Left lung (tissue), 10 donors: ENCODE data around the gene NOS1. TPM values are rescaled to one million over a fixed set of nuclear protein-coding genes. Genes with fewer than 3 reads are reported as not detected.

ENCODE experiments used
- ATAC-seq: fragments of 200-7000 bp; cut with Tn5 transposase; one replicate; pipeline ENCODE4 v1.9.1; 2020; ENCODE audit warnings: moderate library complexity
- DNase-seq, 4 donors: peaks; one replicate each; pipeline ENCODE4 v3.0.0-alpha.2; 2013 to 2020
- H3K27ac ChIP-seq, 2 donors: fragments of 200-600 bp; sonication (generic) in 1 of 2; one replicate each; pipeline versions ENCODE4 v1.5.0 to v1.8.0; 2020 to 2021
- H3K27me3 ChIP-seq, 2 donors: fragments of 200-600 bp; sonication (generic) in 1 of 2; one replicate each; pipeline versions ENCODE4 v1.5.0 to v1.8.0; 2020 to 2021
- H3K36me3 ChIP-seq, 2 donors: fragments of 200-600 bp; sonication (generic) in 1 of 2; one replicate each; pipeline versions ENCODE4 v1.5.0 to v1.8.0; 2020 to 2021
- H3K4me1 ChIP-seq, 2 donors: fragments of 200-600 bp; one replicate each; pipeline ENCODE4 v1.8.0; 2021
- H3K4me3 ChIP-seq, 2 donors: fragments of 200-600 bp; sonication (generic) in 1 of 2; one replicate each; pipeline versions ENCODE4 v1.5.0 to v1.8.0; 2020 to 2021; ENCODE audit warnings: mild to moderate bottlenecking in 1 of 2
- H3K9me3 ChIP-seq, 2 donors: fragments of 200-600 bp; sonication (generic) in 1 of 2; one replicate each; pipeline versions ENCODE4 v1.5.0 to v1.8.0; 2020 to 2021
- intact Hi-C, 2 donors: fragments of 100-400 bp; cut with DNase I; formaldehyde crosslinking; loops; one replicate each; pipeline versions ENCODE4 v1.11.2 to v1.14.2; 2022
- polyA plus RNA-seq, 6 donors: library from polyadenylated mRNA; unstranded; fragments of 120-200 nt; gene quantifications; one replicate each; pipeline ENCODE4 v1.2.1, GENCODE V29; 2013; ENCODE audit not compliant: insufficient read length in 6 of 6
- total RNA-seq, 2 donors: library from RNA; stranded (reverse); fragmentation: NEBNext Ultra II Directional; extraction: Animal tissue kit (Norgen Biotek cat#: 25700); gene quantifications; one replicate each; pipeline ENCODE4 v1.2.1, GENCODE V29; 2021
- TF ChIP-seq, protein P1 (sequence below), 2 donors: fragments of 200-600 bp; sonication (generic) in 1 of 2; IDR thresholded peaks; one replicate each; pipeline versions ENCODE4 v1.5.0 to v1.8.0; 2021; ENCODE audit warnings: antibody characterized with exemption in 2 of 2
- donor health status: DM: no; HTN: yes; CAD: no.
- donor health status: DM: no; HTN: no; CAD: no.

The NOS1 gene
- total and polyA plus RNA-seq, 8 donors, result 0.11 to 2.4 (median 0.35) TPM

- no peaks in the 10 kb centered on the region for H3K4me1 ChIP-seq
- peaks cover 0 to 44% of the 10 kb centered on the region in 2 donors for H3K27me3 ChIP-seq
- intact Hi-C loops, result no loop called here
- H3K9me3 ChIP-seq, result no peaks in the 10 kb centered on the region
- no peak overlapping the region for H3K4me3 ChIP-seq
- no peak overlapping the region for H3K27ac ChIP-seq
- TF ChIP-seq, protein P1, sequence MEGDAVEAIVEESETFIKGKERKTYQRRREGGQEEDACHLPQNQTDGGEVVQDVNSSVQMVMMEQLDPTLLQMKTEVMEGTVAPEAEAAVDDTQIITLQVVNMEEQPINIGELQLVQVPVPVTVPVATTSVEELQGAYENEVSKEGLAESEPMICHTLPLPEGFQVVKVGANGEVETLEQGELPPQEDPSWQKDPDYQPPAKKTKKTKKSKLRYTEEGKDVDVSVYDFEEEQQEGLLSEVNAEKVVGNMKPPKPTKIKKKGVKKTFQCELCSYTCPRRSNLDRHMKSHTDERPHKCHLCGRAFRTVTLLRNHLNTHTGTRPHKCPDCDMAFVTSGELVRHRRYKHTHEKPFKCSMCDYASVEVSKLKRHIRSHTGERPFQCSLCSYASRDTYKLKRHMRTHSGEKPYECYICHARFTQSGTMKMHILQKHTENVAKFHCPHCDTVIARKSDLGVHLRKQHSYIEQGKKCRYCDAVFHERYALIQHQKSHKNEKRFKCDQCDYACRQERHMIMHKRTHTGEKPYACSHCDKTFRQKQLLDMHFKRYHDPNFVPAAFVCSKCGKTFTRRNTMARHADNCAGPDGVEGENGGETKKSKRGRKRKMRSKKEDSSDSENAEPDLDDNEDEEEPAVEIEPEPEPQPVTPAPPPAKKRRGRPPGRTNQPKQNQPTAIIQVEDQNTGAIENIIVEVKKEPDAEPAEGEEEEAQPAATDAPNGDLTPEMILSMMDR (IDR thresholded peaks at IDR 0.05), result no peak
- H3K36me3 ChIP-seq, result no peaks in the 10 kb centered on the region
- DNase-seq, result no peak
- no peak for ATAC-seq
Observed at GRCh38 chr12:117328556-117329100, 32.8 kb downstream of the NOS1 start.

GRCh38 chr12:117322428-117322827 is 39.0 kb downstream of the NOS1 start:
- TF ChIP-seq, protein P1 (IDR thresholded peaks at IDR 0.05), result no peak
- no peak for DNase-seq

GRCh38 chr12:117321572-117321971 is 39.9 kb downstream of the NOS1 start:
- Histone ChIP-seq H3K27me3 (peaks cover 0 to 19% of the 10 kb centered on the region in 2 donors), H3K27ac (no peak overlapping the region), H3K9me3 (peaks cover 0 to 5% of the 10 kb centered on the region in 2 donors), H3K4me3 (no peak overlapping the region), H3K36me3 (no peaks in the 10 kb centered on the region), H3K4me1 (no peaks in the 10 kb centered on the region)
- ATAC-seq, result no peak
- intact Hi-C loops, result no loop called here
- TF ChIP-seq, protein P1 (IDR thresholded peaks at IDR 0.05), result no peak
- DNase-seq, result no peak

More at GRCh38 chr12:117322428-117322827, 39.0 kb downstream of the NOS1 start:
- Histone ChIP-seq H3K9me3 (no peaks in the 10 kb centered on the region), H3K36me3 (no peaks in the 10 kb centered on the region), H3K27ac (no peak overlapping the region), H3K4me3 (no peak overlapping the region), H3K27me3 (peaks cover 0 to 26% of the 10 kb centered on the region in 2 donors), H3K4me1 (no peaks in the 10 kb centered on the region)
- no peak for ATAC-seq
- intact Hi-C loops, result no loop called here

GRCh38 chr12:117318591-117318990 is 42.8 kb downstream of the NOS1 start:
- Histone ChIP-seq H3K4me1 (no peaks in the 10 kb centered on the region), H3K9me3 (peaks cover 0 to 5% of the 10 kb centered on the region in 2 donors), H3K4me3 (no peak overlapping the region), H3K36me3 (no peaks in the 10 kb centered on the region), H3K27ac (no peak overlapping the region), H3K27me3 (no peaks in the 10 kb centered on the region)
- DNase-seq (no peak), ATAC-seq (no peak)
- TF ChIP-seq, protein P1 (IDR thresholded peaks at IDR 0.05), result no peak
- intact Hi-C loops, result no loop called here

DNA sequence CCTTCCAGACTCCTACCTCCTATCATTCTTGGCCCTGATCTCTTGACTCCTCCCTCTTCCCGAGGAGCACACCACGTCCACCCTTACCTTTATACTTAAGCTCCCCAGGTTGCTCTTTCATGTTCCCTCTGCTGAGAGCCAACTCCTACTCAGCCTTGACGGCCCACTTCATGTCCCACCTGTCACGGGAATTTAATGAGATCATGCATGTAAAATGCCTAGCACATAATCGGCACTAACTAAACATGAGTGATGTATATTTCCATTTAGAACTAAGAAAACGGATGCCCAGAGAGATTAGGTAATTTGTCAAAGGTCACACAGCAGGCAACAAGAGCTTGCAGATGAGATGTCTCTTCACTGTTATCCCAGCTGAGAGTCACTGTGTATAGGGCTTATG is 45.1 kb downstream of the NOS1 start:
- H3K27me3 ChIP-seq, result no peaks in the 10 kb centered on the region
- ATAC-seq, result no peak
- intact Hi-C loops, result no loop called here
- TF ChIP-seq, protein P1 (IDR thresholded peaks at IDR 0.05), result no peak
- H3K4me1 ChIP-seq, result no peaks in the 10 kb centered on the region
- no peak overlapping the region for H3K4me3 ChIP-seq
- H3K36me3 ChIP-seq, result no peaks in the 10 kb centered on the region
- DNase-seq, result no peak
- no peak overlapping the region for H3K27ac ChIP-seq
- peaks cover 0 to 5% of the 10 kb centered on the region in 2 donors for H3K9me3 ChIP-seq
